Fibroblast of skin of scalp (primary cell): ENCODE data around the gene CLN6.
"Not testable (repeated sequence)": the region's sequence is repeated elsewhere in the genome, so short reads cannot be mapped to it uniquely, and the experiment has no call there.

ENCODE experiments used
- DNase-seq: peaks from one replicate; pipeline ENCODE4 v3.0.0-alpha.2; 2013

Gene CLN6

GRCh38 chr15:68206711-68207151 is 22.8 kb downstream of the CLN6 start:
- DNase-seq: no peak

- no peak for DNase-seq
Observed at GRCh38 chr15:68205954-68206539, 23.5 kb downstream of the CLN6 start.

- DNase-seq: no peak
Observed at GRCh38 chr15:68205558-68205944, 24.0 kb downstream of the CLN6 start.

- no peak for DNase-seq
Observed at GRCh38 chr15:68204776-68205557, 24.6 kb downstream of the CLN6 start, which contains the start of gene CALML4. Gene CALML4, minus strand, starts transcription at chr15:68205332. Its CDS starts 85 bp downstream, at chr15:68205247.

- no peak for DNase-seq
Observed at GRCh38 chr15:68204361-68204760, 25.2 kb downstream of the CLN6 start.

GRCh38 chr15:68203956-68204355 is 25.6 kb downstream of the CLN6 start:
- no peak for DNase-seq

- no peak for DNase-seq
Observed at GRCh38 chr15:68203486-68203885, 26.0 kb downstream of the CLN6 start.

GRCh38 chr15:68202994-68203393 is 26.5 kb downstream of the CLN6 start:
- not testable (repeated sequence) for DNase-seq

- DNase-seq: no peak
Observed at GRCh38 chr15:68201879-68202261, 27.7 kb downstream of the CLN6 start.

GRCh38 chr15:68201153-68201878 is 28.2 kb downstream of the CLN6 start:
- no peak for DNase-seq

GRCh38 chr15:68200016-68200861 is 29.3 kb downstream of the CLN6 start:
- no peak for DNase-seq

GRCh38 chr15:68199340-68199739 is 30.2 kb downstream of the CLN6 start:
- DNase-seq: no peak

GRCh38 chr15:68197661-68198437 is 31.7 kb downstream of the CLN6 start:
- no peak for DNase-seq

- no peak for DNase-seq
Observed at GRCh38 chr15:68197170-68197492, 32.4 kb downstream of the CLN6 start.

- no peak for DNase-seq
Observed at GRCh38 chr15:68196445-68197169, 32.9 kb downstream of the CLN6 start.

- DNase-seq: no peak
Observed at GRCh38 chr15:68195336-68196112, 34.0 kb downstream of the CLN6 start.

GRCh38 chr15:68192804-68193486 is 36.6 kb downstream of the CLN6 start:
- no peak for DNase-seq

GRCh38 chr15:68192117-68192516 is 37.4 kb downstream of the CLN6 start:
- DNase-seq: no peak

- no peak for DNase-seq
Observed at GRCh38 chr15:68191555-68191954, 38.0 kb downstream of the CLN6 start.

- no peak for DNase-seq
Observed at GRCh38 chr15:68190048-68190447, 39.5 kb downstream of the CLN6 start.
